Pancreas (tissue), 10 donors: ENCODE results near the gene PAM. TPM values are rescaled to one million over a fixed set of nuclear protein-coding genes. Genes with fewer than 3 reads are reported as not detected.
"Not testable (repeated sequence)": the region's sequence is repeated elsewhere in the genome, so short reads cannot be mapped to it uniquely, and the experiment has no call there.

ENCODE experiments used
- ATAC-seq, 4 donors: fragments of 200-7000 bp; cut with Tn5 transposase; one replicate each; pipeline versions ENCODE4 v1.8.0 to v1.9.1; 2020; ENCODE audit warnings: mild to moderate bottlenecking in 4 of 4, moderate library complexity in 4 of 4
- DNase-seq, 6 donors: peaks; one replicate each; pipeline ENCODE4 v3.0.0-alpha.2; 2020
- FAIRE-seq: peaks from 2 replicates; lab custom pipeline; 2012; peaks lifted over from hg19 to GRCh38; lab: Jason Lieb, UNC
- H3K27ac ChIP-seq, 4 donors: fragments of 200-600 bp; sonication (generic); 1 replicate in 3 of 4; 2 replicates in 1 of 4; pipeline versions ENCODE4 v1.5.0 to v1.8.0; 2020
- H3K27me3 ChIP-seq, 4 donors: fragments of 200-600 bp; one replicate each; pipeline ENCODE4 v1.8.0; 2021
- H3K36me3 ChIP-seq, 3 donors: fragments of 200-600 bp; sonication (generic) in 1 of 3; one replicate each; pipeline versions ENCODE4 v1.5.0 to v1.8.0; 2020 to 2021
- H3K4me1 ChIP-seq, 3 donors: fragments of 200-600 bp; one replicate each; pipeline ENCODE4 v1.8.0; 2021
- H3K4me3 ChIP-seq, 4 donors: fragments of 200-600 bp; sonication (generic) in 2 of 4; one replicate each; pipeline versions ENCODE4 v1.5.0 to v1.8.0; 2020 to 2021
- H3K9me3 ChIP-seq, 4 donors: fragments of 200-600 bp; one replicate each; pipeline ENCODE4 v1.8.0; 2021
- CTCF ChIP-seq, 4 donors: fragments of 200-600 bp; sonication (generic) in 3 of 4; IDR thresholded peaks; one replicate each; pipeline versions ENCODE4 v1.5.0 to v1.8.0; 2021; ENCODE audit warnings: antibody characterized with exemption in 4 of 4
- WGBS, 2 donors: extraction: QIAGEN DNeasy Blood & Tissue Kit; methylation state at CpG; one replicate each; pipeline ENCODE4 v1.1.7; 2013; 5-methylcytosine and 5-hydroxymethylcytosine counted together
- intact Hi-C, 3 donors: fragments of 100-400 bp; cut with DNase I; formaldehyde crosslinking; loops; one replicate each; pipeline versions ENCODE4 v1.11.1 to v1.14.2; 2022
- polyA plus RNA-seq, 2 donors: library from polyadenylated mRNA; stranded (reverse); fragments of 200-250 nt; gene quantifications; one replicate each; pipeline ENCODE4 v1.2.3, GENCODE V29; 2013
- total RNA-seq, 6 donors: library from RNA; stranded (reverse); fragmentation: NEBNext Ultra II Directional in 4 of 6; extraction: Animal tissue kit (Norgen Biotek cat#: 25700) in 4 of 6; gene quantifications; one replicate each; pipeline versions ENCODE4 v1.2.1 to v1.2.4, GENCODE V29; 2021 to 2023
- donor health status: healthy with polysubstance abuse.
- donor health status: DM: no; HTN: no; CAD: no; lungs with moderate emphysema.
- donor health status: DM: no; HTN: no; CAD: no.
- donor health status: control.
- donor health status: control.
- donor health status: Bipolar disorder and iron deficiency.
- donor health status: DM: yes; HTN: yes; CAD: no.
- donor health status: DM: no; HTN: no; CAD: no.
- donor health status: DM: no; HTN: no; CAD: no.
- donor health status: DM: yes; HTN: yes; CAD: no.

Gene PAM
- total and polyA plus RNA-seq, 8 donors = 47.0 to 242 (median 85.8) TPM

DNA sequence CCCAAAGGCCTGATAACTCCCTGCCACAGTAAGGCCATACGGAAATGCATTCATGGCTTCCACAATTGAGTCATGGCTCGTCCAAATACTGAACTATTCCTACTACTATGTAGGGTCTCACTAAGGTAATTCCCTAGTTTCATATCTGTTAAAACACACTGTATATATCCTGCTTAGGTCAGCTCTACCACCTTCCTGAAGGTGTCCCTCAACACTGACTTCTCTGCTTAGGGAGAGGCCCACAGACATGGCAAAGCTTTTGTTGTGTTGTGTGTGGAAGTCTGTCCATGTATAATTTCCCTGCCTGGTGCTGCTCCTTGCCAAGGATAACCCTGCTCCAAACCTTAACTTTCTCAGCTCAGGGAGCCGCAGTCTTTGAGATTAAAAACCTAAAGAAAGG is 304.4 kb downstream of the PAM start:
- intact Hi-C loops = no loop called here
- Histone ChIP-seq H3K27ac (no peak overlapping the region), H3K36me3 (no peaks in the 10 kb centered on the region), H3K4me1 (peaks cover 0 to 5% (median 0%) of the 10 kb centered on the region in 3 donors), H3K27me3 (no peaks in the 10 kb centered on the region), H3K9me3 (no peaks in the 10 kb centered on the region), H3K4me3 (no peak overlapping the region)
- WGBS, 2 donors = 92 to 93% methylated on average over 3 of the region's 3 CpGs
- no peak for FAIRE-seq
- no peak for ATAC-seq
- no peak for DNase-seq
- no peak for TF ChIP-seq CTCF (IDR thresholded peaks at IDR 0.05)

- Histone ChIP-seq H3K36me3 (no peaks in the 10 kb centered on the region), H3K27ac (no peak overlapping the region), H3K9me3 (no peaks in the 10 kb centered on the region), H3K4me1 (peaks cover 0 to 5% (median 0%) of the 10 kb centered on the region in 3 donors), H3K4me3 (no peak overlapping the region), H3K27me3 (no peaks in the 10 kb centered on the region)
- no peak for TF ChIP-seq CTCF (IDR thresholded peaks at IDR 0.05)
- 4 to 5% methylated on average over 3 of the region's 3 CpGs for WGBS, 2 donors
- peak in 2 of 4 donors; percentile 28 to 66 for ATAC-seq
- intact Hi-C loops = no loop called here
- no peak for FAIRE-seq
- DNase-seq = no peak
Observed at GRCh38 chr5:103060424-103060954, 305.4 kb downstream of the PAM start.

- no peak for ATAC-seq
- no peaks in the 10 kb centered on the region for H3K27me3 ChIP-seq
- no peaks in the 10 kb centered on the region for H3K36me3 ChIP-seq
- no peak for DNase-seq
- no peak overlapping the region for H3K27ac ChIP-seq
- no peak overlapping the region for H3K4me3 ChIP-seq
- no peak for FAIRE-seq
- no peaks in the 10 kb centered on the region for H3K4me1 ChIP-seq
- intact Hi-C loops = no loop called here
- TF ChIP-seq CTCF (IDR thresholded peaks at IDR 0.05) = no peak
- no peaks in the 10 kb centered on the region for H3K9me3 ChIP-seq
- 36 to 58% methylated on average over 1 of the region's 1 CpG for WGBS, 2 donors
Observed at GRCh38 chr5:103066326-103066725, 311.2 kb downstream of the PAM start.

GRCh38 chr5:103073500-103073899 is 318.4 kb downstream of the PAM start:
- not testable (repeated sequence) for FAIRE-seq

DNA sequence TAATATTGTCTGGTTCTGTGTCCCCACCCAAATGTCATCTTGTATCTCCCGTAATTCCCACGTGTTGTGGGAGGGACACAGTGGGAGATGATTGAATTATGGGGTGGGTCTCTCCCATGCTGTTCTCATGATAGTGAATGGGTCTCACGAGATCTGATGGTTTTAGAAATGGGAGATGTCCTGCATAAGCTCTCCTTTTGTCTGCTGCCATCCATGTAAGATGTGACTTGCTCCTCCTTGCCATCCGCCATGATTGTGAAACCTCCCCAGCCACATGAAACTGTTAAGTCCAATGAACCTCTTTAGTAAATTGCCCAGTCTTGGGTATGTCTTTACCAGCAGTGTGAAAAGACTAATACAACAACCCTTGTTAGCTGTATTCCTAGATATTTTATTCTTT is 320.3 kb downstream of the PAM start:
- DNase-seq = no peak
- TF ChIP-seq CTCF (IDR thresholded peaks at IDR 0.05) = no peak
- Histone ChIP-seq H3K9me3 (no peaks in the 10 kb centered on the region), H3K4me3 (no peak overlapping the region), H3K27me3 (no peaks in the 10 kb centered on the region), H3K27ac (no peak overlapping the region), H3K36me3 (no peaks in the 10 kb centered on the region), H3K4me1 (no peaks in the 10 kb centered on the region)
- no peak for ATAC-seq
- no peak for FAIRE-seq
- WGBS, 2 donors = 84 to 89% methylated on average over 4 of the region's 4 CpGs
- intact Hi-C loops = no loop called here

More at GRCh38 chr5:103073500-103073899, 318.4 kb downstream of the PAM start:
- ATAC-seq, H3K36me3 ChIP-seq, DNase-seq, H3K27ac ChIP-seq, H3K4me1 ChIP-seq, H3K9me3 ChIP-seq, H3K4me3 ChIP-seq, H3K27me3 ChIP-seq, intact Hi-C loops: not testable (repeated sequence)
- 56 to 87% methylated on average over 4 of the region's 4 CpGs for WGBS, 2 donors
